ENCODE data around the gene NUP37. TPM values are rescaled to one million over a fixed set of nuclear protein-coding genes. Genes with fewer than 3 reads are reported as not detected.

NUP37 gene
- total RNA-seq, 1 donor from 2014 or later = 33.7 TPM

DNA sequence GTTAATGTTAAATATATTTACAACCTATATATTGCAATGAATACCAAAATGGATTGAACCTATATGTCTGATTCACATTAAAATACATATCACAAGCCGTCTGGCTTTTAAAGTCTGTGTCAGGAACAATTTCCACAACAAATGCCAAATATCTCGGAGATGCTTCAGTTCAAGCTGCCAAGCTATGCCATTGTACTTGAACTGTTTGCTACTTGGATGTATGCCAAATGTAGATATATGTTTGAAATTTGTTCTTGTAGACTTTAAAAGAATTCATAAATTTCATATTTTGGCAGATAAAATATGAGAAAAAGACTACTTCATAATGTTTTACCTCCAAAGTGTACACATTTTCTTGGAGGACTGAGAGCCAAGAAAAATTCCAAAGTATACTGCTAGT is 95.1 kb downstream of the NUP37 start:
- no peak for ATAC-seq

DNA sequence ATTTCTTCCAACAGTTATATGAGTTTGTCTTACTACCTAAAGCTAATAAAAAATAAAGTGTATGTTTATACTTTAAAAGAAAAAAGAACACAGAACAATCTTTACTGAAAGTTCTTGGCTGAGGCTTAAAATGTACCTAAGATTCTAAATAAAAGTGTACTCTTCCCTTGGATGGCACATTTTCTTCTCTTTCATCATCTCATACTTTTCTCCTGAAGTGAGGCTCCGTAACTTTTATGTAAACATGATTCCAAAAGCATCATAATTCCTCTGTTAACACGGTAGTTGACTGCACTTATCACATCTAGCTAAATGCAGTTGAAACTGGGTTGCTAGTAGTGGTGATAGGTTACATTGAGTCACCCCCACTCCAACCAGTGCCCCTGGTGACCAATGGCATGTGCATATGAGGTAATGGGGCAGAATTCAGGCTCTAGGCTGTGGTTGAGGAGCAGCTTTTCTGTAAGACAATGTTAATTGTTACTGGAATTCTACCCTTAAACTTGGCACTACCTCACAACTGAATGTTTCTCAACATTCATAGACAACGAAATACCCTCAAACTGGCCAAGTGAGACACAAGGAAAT is 96.5 kb downstream of the NUP37 start:
- ATAC-seq = no peak

Other genes with a start within 250 kb of the NUP37 start
- 3.0 TPM for gene DRAM1, start 242.5 kb downstream of the NUP37 start, total RNA-seq
- 30.1 TPM for gene WASHC3, start 58.1 kb downstream of the NUP37 start, total RNA-seq
- gene PARPBP, start 69 bp upstream of the NUP37 start, total RNA-seq = 10.4 TPM
- not detected for gene PMCH, start 77.7 kb upstream of the NUP37 start, total RNA-seq

All from esophagus mucosa (tissue), 1 donor.